HG02759 (cell line): ENCODE measurements around the gene DNAI2.

ENCODE experiments used
- ATAC-seq: cut with Tn5 transposase; IDR thresholded peaks from one replicate; pipeline ENCODE4 v1.9.1; 2021; ENCODE audit warnings: mild to moderate bottlenecking, moderate library complexity; ENCODE audit not compliant: unreplicated experiment

The DNAI2 gene, protein sequence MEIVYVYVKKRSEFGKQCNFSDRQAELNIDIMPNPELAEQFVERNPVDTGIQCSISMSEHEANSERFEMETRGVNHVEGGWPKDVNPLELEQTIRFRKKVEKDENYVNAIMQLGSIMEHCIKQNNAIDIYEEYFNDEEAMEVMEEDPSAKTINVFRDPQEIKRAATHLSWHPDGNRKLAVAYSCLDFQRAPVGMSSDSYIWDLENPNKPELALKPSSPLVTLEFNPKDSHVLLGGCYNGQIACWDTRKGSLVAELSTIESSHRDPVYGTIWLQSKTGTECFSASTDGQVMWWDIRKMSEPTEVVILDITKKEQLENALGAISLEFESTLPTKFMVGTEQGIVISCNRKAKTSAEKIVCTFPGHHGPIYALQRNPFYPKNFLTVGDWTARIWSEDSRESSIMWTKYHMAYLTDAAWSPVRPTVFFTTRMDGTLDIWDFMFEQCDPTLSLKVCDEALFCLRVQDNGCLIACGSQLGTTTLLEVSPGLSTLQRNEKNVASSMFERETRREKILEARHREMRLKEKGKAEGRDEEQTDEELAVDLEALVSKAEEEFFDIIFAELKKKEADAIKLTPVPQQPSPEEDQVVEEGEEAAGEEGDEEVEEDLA

GRCh38 chr17:74274060-74274708 lies at the start of gene DNAI2:
Gene DNAI2, plus strand, starts transcription at chr17:74274234. Its CDS starts 7,584 bp downstream, at chr17:74281818.
- no peak for ATAC-seq

GRCh38 chr17:74224959-74225725 lies 48.9 kb upstream of the DNAI2 start:
- no peak for ATAC-seq

DNA sequence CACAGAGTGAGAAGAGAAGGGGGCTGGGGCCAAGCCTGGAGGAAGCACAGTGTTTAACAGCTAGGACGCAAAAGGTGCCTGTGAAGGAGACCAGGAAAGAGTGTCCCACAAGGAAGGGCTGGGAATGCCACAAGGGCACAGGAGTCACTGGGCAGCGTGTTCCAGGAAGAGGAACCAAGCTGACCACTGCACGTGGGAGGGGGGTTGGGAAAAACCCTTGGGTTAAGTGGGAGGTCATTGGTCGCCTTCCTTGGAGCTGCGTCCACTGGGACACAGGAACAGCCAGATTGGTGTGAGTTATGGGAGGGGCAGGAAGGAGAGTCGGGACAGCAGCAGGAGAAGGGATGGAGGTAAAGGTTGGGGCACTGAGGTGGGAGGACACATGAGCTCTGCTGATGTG lies 47.8 kb upstream of the DNAI2 start:
- ATAC-seq = no peak

DNA sequence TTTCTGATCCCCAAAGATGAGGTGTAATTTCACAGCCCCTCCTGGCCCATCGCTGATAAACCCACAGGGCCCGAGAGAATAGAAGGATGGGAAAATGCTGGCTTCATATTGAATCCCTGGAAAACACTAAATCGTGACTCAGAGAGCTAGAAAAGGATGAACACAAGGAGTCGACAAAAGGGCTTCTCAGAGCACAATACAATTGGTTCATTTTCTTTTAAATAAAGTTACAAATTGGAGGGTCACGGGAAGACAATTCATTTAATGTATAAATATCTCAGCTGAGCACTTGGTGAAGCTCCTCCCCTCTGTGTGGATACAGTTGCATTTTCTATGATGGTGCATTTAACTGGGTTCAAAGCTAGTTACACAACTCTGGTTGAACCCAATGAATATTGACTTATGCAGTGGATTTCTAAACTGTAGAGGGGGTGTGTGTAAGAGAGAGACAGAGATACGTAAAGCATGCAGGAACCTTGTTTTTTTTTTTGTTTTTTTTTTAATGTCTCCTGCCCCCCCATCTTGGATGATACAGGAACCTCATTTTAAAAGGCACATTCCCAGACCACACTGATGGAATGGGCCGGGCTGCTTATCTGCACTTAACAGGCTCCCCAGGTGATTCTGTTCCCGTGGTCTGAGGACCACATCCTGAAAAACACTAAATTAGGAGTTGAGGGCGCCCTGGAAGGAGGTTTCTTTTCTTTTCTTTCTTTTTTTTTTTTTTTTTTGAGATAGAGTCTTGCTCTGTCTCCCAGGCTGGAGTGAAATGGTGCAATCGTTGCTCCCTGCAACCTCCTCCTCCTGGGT lies 46.6 kb upstream of the DNAI2 start:
- ATAC-seq = no peak

- no peak for ATAC-seq
Measured at GRCh38 chr17:74228306-74228978, 45.6 kb upstream of the DNAI2 start.

DNA sequence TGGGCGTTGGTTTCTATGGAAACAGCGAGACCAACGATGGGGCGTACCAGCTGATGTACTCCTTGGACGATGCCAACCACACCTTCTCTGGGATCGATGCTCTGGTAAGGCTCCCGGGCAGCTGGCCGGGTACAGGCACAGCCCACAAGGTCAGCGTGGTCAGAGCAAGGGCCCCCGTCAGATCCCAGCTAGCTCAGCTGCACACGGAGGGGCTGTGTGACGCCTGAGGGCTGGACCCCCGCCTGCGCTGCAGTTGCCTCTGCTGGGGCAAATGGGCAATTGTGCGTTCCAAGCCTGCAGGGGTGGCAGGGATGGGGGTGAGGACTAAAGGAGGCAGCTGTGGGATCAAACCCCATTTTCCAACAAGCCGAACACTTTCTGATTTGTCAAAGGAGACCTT lies 43.1 kb upstream of the DNAI2 start:
- ATAC-seq = no peak

DNA sequence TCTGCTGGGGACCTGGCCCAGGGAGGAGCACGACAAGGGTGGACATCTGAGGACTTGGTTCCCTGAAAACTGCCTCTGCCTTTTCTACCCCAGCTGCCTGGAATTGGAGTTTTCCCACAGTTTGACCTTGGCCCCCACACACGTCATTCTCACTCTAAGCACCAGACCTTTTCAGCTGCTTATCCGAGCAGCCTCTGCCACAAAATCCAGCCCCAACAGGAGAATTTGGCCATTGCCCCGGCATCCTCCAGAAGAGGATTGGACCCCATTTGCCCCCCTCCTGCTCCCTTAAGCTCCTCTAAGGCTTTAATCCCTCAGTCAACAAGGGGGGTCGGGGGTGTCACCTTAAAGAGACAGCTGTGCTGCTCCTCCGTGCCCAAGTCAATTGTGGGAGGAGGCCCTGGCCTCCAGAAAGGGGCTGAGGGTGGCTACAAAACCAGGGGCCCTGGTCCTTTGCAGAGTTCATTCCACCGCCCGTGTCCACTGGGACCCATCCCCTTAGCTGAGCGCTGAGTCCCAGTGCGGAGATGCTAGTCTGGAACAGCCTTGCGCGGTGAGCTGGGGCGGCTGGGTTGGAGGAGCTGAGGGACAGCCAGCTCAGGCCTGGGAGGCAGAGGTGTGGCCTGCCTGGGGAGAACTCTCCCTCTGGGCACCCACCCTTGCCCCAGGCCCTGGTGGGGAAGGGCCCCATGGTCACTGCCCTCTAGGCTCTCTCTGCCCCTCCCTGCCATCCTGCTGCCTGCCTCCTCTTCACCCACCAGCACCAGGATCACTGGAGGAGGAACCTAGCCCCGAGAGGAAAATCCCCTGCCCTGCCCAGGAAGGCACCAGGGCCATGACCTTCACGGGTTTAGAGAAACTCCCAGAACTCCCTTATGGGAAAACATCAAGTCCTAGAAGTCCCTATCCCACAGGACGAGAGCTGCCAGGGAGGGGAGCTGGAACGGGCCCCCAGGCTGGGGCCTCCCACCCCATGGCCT lies 41.8 kb upstream of the DNAI2 start:
- no peak for ATAC-seq

DNA sequence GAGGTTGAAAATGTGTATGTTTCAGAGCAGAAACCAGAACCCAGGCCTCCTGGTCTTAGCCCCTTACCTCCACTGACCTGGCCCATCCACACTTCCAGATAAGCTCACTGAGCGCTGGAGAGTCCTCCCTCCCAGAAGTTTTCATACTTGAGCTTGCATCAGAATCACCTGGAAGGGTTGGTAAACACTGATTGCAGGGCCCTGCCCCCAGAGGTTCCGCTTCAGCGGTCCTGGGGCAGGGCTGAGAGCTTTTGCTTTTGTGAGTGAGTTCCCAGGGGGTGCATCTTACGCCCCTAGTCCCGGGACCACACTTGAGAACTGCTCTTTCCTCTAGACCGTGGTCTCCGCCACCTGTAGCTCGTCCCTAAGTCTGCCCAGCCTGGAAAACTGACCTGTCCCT lies 40.1 kb upstream of the DNAI2 start:
- no peak for ATAC-seq

- no peak for ATAC-seq
Measured at GRCh38 chr17:74234486-74234885, 39.5 kb upstream of the DNAI2 start.

- ATAC-seq = no peak
Measured at GRCh38 chr17:74235040-74235581, 38.9 kb upstream of the DNAI2 start.

- no peak for ATAC-seq
Measured at GRCh38 chr17:74235911-74236371, 38.1 kb upstream of the DNAI2 start.

- ATAC-seq = no peak
Measured at GRCh38 chr17:74237321-74237720, 36.7 kb upstream of the DNAI2 start.

DNA sequence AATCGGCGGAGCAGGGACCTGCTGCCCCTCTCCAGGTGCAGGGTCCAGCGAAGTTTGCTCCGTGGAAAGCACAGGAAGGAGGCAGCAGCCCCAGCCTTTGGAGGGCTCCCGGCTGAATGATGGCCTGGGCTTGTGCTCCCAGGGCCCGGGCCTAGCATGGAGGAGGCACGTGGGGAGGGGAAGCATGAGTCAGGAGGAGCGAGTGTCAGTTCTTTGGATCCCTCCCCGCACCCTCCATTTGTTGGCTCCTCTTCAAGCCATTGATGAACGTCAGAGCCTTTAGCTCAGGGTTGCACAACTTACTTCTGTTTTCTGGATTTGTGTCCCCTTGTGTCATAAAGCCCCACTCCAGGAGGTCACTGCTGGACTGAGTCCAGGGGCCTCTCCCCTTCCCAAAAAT lies 34.9 kb upstream of the DNAI2 start:
- ATAC-seq = no peak

DNA sequence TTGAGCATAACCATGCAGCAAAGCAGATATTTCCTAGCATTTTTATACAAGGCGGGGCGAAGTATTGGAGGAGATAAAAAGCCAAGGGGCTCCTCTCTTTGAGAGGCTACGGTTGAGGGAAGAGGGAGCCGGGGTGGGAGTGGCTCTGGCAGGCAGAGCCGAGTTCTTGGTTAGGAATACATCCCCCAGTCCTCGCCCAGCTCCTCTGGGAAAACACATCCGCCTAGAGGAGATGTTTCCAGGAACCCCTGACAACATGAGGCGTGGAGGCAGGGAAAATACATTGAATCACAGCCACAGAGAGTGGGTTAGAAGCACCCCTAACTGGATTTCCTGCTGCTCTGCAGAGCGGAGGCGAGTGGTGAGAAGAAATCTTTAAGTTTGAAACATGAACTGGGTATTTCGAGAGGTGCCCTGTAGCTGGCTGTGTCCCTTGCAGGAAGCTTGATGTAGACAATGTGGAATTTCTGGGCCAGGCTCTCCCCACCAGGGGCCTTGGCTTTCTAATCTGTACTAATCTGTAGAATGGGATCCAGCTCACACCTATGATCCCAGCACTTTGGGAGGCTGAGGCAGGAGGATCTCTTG lies 33.3 kb upstream of the DNAI2 start:
- no peak for ATAC-seq

- ATAC-seq = no peak
Measured at GRCh38 chr17:74241431-74241830, 32.6 kb upstream of the DNAI2 start.

DNA sequence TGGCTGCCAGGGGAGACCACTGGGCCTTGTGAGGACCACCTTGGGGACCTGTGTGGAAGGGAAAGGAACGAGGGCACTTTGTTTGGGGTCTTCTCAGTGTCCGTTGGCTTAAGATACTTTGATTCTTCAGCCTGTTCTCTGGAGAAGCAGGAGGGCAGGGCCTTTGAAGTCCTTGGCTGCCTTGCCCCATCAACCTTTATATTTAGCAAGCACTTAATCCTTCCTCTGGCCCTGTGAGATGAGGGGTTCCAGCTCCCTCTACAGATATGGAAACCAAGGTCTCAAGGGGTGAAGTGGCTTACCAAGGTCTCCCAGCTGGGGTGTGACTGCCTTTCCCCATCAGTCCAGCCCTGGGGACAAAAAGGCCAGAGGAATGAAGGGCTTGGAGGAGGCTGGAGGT lies 32.2 kb upstream of the DNAI2 start:
- no peak for ATAC-seq

GRCh38 chr17:74243013-74243755 lies 30.9 kb upstream of the DNAI2 start:
- no peak for ATAC-seq
